NCI-H524 treated with DMSO at 0.1 percent for 48 hours (cell line): ENCODE data around the gene ZKSCAN1.

Experiments
- DNase-seq: peaks from one replicate; lab custom pipeline; 2025; lab: John Stamatoyannopoulos, UW

Gene ZKSCAN1

GRCh38 chr7:100040575-100040974 is 25.2 kb downstream of the ZKSCAN1 start:
- no peak for DNase-seq

- DNase-seq = no peak
Observed at GRCh38 chr7:100044718-100045117, 29.3 kb downstream of the ZKSCAN1 start.

GRCh38 chr7:100048680-100049079 is 33.3 kb downstream of the ZKSCAN1 start:
- no peak for DNase-seq

GRCh38 chr7:100049441-100050291 is 34.3 kb downstream of the ZKSCAN1 start, which contains the start of gene ZSCAN21:
Gene ZSCAN21, plus strand, starts transcription at chr7:100049774. Its CDS starts 7,233 bp downstream, at chr7:100057007.
- DNase-seq = peak; percentile 19

DNA sequence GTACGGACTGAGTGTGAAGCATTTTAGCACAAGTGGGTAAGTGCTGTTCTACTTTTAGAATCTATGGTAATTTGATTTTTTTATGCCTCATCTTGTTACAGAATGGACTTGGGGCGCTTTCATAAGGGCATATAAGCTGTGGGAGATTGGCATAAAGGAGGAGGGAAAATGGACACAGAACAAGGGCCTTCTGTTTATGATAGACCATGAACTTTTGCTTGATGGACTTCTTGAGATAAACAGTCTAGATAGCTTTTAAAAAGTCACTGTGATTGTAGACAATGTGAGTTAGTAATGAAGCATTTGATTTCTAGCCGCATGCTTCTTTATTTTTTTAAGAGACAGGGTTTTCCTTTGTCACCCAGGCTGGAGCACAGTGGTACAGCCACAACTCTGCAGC is 36.2 kb downstream of the ZKSCAN1 start:
- DNase-seq = no peak

DNA sequence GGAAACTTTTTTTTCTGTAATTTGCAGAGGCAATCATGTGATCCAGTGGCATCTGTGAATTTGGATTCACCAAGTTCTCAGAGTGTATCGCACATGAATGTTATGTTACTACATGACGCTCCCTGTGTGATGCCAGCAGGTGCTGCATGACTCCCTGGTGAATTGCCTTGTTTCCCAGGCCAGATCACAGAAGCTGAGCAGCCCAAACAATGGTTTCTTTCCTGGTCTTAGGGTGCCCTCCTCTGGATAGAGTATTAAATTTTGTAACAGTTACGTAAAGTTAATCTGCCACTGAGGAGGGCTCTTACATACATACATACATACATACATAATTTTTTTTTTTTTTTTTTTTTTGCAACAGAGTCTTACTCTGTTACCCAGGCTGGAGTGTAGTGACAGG is 37.8 kb downstream of the ZKSCAN1 start:
- DNase-seq = peak; percentile 42

GRCh38 chr7:100057006-100057405 is 41.6 kb downstream of the ZKSCAN1 start:
- no peak for DNase-seq

DNA sequence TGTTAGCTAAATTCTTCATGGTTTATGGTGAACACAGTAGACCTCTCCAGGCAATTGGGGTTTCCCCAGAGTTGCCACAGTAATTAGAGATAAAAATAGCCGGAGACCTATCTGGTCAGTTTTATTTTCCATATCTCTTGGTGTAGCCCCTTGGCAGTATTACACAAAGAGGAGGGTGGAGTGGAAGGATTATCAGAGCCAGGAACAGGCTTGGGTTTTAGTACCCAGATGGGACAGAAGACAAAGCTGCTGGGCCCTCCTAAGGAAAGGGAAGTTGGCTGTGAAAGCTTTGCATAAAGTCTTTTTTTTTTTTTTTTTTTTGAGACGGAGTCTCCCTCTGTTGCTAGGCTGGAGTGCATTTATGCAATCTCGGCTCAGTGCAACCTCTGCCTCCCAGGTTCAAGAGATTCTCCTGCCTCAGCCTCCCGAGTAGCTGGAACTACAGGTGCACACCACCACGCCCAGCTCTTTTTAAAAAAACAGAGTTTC is 43.9 kb downstream of the ZKSCAN1 start:
- DNase-seq = no peak

DNA sequence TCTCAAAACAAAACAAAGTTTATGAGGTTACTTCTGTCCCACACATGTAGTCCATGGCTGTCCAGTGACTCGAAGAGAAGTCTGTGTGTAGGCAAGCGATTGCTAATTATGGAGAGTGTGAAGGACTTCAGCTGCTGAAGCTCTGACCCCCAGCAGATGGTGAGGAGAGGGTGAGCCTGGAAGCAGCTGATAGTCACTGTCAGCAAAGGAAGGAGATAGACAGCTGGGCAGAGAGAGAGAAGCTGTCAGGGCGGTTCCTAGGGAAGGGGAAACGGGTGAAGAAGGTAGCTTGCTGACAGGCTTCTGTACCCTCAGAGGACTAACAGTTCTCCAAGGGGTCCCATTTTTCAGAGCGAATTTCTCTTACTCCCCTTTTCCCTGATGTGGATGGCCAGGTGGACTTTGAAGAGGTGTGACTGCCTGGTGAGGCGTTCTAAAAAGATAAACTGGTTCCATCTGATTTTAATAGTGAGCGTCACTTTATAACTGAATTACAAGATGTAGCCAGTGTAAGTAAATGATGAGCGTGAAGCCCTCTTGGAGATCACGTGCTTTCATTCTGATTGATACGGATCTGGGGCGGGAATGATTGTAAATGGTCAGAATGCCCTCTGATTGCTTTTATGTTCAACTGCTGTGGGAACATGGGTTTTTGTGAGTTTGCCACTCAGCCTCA is 46.3 kb downstream of the ZKSCAN1 start:
- DNase-seq = no peak

GRCh38 chr7:100063376-100063775 is 48.0 kb downstream of the ZKSCAN1 start:
- no peak for DNase-seq

- DNase-seq = no peak
Observed at GRCh38 chr7:100064162-100064561, 48.8 kb downstream of the ZKSCAN1 start.

GRCh38 chr7:100065452-100066186 is 50.2 kb downstream of the ZKSCAN1 start:
- DNase-seq = no peak

DNA sequence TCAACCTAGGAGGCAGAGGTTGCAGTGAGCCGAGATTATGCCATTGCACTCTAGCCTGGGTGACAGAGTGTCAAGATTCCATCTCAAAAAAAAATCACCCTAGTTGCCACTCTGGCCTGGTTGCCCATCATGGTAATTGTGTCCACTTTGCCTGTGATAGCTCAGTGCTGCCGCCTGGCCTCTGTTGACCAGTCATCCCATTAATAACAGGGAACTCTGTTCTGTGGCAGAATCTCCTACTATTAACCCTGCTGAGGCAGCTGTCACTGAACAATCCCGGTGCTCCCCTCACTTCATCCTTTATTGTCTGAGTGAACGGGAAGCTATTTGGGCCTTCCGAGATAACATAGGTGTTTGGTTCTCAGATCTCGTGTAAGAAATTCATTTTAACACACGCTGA is 51.6 kb downstream of the ZKSCAN1 start:
- no peak for DNase-seq

DNA sequence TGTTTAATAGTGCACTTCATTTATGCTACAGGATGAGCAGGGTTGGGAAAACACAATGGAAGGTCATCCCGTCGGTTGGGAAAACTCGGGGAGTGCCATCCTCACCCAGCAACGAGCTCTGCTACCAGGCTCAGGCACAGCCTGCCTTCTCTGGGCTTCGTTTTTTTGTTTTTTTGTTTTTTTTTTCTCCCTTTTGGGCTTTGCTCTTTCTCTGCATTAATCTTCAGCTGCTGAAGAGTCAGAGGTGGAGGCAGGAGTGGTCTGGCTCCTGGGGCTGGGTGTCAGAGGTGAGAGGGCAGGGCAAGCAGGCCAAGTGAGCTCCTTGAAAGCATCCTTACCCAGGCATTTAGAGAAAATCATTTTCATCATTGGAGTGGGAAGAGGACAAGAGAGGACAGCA is 54.6 kb downstream of the ZKSCAN1 start:
- DNase-seq = no peak

DNA sequence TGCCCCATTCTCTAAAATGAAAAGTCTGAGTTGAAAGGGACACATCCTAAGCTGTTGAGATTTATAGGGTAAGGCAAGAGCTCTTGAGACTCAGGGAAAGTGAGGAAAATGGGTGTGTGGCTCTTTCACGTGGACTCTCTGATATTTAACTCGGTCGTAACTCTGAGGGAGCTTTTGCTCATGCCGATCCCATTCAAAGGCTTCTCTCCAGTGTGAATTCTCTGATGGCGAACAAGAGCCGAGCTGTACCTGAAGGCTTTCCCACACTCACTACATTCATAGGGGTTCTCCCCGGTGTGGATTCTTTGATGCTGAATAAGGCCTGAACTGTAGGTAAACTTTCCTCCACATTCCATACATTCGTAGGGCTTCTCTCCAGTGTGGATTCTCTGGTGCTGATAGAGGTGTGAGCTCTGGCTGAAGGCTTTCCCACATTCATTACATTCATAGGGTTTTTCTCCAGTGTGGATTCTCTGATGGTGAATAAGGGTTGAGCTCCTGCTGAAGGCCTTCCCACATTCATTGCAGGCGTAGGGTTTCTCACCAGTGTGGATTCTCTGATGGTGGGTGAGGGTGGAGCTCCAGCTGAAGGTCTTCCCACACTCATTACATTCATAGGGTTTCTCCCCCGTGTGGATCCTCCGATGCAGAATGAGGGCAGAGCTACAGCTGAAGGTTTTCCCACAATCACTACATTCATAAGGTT is 55.8 kb downstream of the ZKSCAN1 start:
- no peak for DNase-seq

GRCh38 chr7:100072462-100072861 is 57.1 kb downstream of the ZKSCAN1 start:
- no peak for DNase-seq

DNA sequence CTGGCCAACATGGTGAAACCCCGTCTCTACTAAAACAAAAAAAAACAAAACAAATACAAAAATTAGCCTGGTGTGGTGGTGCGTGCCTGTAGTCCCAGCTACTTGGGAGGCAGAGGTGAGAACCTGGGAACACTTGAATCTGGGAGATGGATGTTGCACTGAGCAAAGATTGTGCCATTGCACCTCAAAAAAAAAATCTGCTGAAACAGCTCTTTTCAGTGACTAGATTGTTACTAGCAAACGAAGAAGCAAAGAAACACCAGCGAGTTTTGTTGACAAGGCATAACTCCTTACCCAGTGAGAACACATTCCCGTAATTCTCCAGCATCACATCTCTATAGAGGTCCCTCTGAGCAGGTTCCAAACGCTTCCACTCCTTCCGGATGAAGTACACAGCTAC is 59.4 kb downstream of the ZKSCAN1 start:
- DNase-seq = no peak

DNA sequence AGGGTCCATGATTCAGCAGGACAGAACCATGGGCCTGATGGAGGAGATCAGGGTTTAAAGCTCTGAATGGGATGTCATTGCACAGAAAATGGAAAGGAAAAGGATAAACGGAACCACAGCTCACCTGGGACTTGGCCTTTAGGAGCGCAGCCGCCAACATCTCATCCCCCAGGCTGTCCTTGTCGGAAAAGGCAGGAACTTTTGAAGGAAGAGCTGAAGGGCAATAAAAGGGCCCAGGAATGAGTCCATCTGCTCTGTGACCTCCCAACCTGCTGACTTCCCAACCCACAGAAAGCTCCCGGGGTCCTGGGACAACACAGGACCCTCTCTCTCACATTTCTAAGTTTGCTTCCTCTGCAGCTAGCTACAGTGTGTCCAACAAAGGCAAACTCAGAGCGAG is 60.0 kb downstream of the ZKSCAN1 start:
- DNase-seq = no peak

DNA sequence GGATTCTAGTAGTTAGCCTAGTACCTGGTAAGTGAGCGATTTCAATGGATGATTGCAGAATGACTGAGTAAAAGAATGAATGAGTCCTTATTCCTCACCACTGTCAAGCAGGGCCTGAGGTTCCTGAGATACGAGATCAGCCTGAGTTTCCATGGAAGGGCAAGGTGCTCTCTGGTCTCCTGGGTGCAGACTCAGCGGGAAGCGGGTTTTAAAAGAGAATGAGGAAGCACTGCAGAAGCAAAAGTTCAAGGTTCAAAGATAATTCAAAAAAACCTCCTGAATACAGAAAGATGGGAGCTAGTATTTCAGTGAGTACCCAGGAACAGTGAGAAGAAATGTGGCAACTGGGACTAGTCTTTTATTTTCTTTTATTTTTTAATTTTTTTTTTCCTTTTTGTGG is 61.8 kb downstream of the ZKSCAN1 start:
- no peak for DNase-seq

GRCh38 chr7:100079024-100079560 is 63.7 kb downstream of the ZKSCAN1 start:
- no peak for DNase-seq

GRCh38 chr7:100080907-100081534 is 65.6 kb downstream of the ZKSCAN1 start:
- DNase-seq = no peak
